Glutamatergic neuron (in vitro differentiated cells): Measurements from ENCODE around the gene MYL6. TPM values are rescaled to one million over a fixed set of nuclear protein-coding genes. Genes with fewer than 3 reads are reported as not detected.
A peak's percentile ranks its signal among the peaks of the same experiment; 100 is the strongest.

Experiments
- DNase-seq: peaks from one replicate; pipeline ENCODE4 v3.0.0; 2022
- H3K27ac Mint-ChIP-seq: one replicate; pipeline ENCODE4 v1.8.0; 2020; ENCODE audit warnings: mild to moderate bottlenecking, mixed read lengths, inconsistent platforms; ENCODE audit not compliant: unreplicated experiment
- H3K27me3 Mint-ChIP-seq: one replicate; pipeline ENCODE4 v1.8.0; 2020; ENCODE audit warnings: mild to moderate bottlenecking, moderate library complexity, mixed read lengths, inconsistent platforms; ENCODE audit not compliant: unreplicated experiment
- H3K36me3 Mint-ChIP-seq: one replicate; pipeline ENCODE4 v1.8.0; 2020; ENCODE audit warnings: mild to moderate bottlenecking, mixed read lengths, inconsistent platforms; ENCODE audit not compliant: unreplicated experiment
- H3K4me1 Mint-ChIP-seq: one replicate; pipeline ENCODE4 v1.8.0; 2020; ENCODE audit warnings: mild to moderate bottlenecking, low read depth, mixed read lengths, inconsistent platforms; ENCODE audit not compliant: unreplicated experiment
- H3K4me3 Mint-ChIP-seq: one replicate; pipeline ENCODE4 v1.8.0; 2020; ENCODE audit warnings: mild to moderate bottlenecking, mixed read lengths, inconsistent platforms; ENCODE audit not compliant: unreplicated experiment
- H3K9me3 Mint-ChIP-seq: one replicate; pipeline ENCODE4 v1.8.0; 2020; ENCODE audit warnings: mild to moderate bottlenecking, moderate library complexity, mixed read lengths, inconsistent platforms; ENCODE audit not compliant: unreplicated experiment
- total RNA-seq: library from RNA; stranded (reverse); fragmentation: NEBNext Ultra II Directional; extraction: Animal tissue kit (Norgen Biotek cat#: 25700); gene quantifications from one replicate; pipeline ENCODE4 v1.2.1, GENCODE V29; 2021; ENCODE audit not compliant: unreplicated experiment
- TF ChIP-seq, protein P1 (sequence below): fragments of 200-600 bp; sonication (generic); IDR thresholded peaks from one replicate; pipeline ENCODE4 v1.5.0; 2021; ENCODE audit not compliant: partially characterized antibody, unreplicated experiment

The MYL6 gene
- total RNA-seq, 1 donor from 2014 or later: 2,223 TPM

DNA sequence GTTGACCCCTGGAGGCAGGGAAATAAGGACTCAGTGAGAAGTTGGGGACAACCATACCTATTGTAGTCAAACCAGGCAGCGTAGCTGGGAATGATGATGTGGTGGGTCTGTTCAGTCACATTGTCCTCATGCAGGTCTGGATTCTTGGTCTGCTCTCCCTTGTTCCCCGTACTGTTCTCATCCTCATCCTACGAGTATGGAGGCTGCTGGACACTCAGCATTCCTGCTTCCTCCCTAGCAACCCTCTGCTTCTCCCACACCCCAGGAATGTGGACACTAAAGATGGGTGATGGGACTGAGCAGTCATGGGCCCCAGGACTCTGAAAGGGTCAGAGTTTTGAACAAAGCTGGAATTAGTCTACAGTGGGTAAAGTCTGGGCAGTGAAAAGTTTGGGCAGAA, 20.2 kb downstream of the MYL6 start:
- TF ChIP-seq, protein P1, sequence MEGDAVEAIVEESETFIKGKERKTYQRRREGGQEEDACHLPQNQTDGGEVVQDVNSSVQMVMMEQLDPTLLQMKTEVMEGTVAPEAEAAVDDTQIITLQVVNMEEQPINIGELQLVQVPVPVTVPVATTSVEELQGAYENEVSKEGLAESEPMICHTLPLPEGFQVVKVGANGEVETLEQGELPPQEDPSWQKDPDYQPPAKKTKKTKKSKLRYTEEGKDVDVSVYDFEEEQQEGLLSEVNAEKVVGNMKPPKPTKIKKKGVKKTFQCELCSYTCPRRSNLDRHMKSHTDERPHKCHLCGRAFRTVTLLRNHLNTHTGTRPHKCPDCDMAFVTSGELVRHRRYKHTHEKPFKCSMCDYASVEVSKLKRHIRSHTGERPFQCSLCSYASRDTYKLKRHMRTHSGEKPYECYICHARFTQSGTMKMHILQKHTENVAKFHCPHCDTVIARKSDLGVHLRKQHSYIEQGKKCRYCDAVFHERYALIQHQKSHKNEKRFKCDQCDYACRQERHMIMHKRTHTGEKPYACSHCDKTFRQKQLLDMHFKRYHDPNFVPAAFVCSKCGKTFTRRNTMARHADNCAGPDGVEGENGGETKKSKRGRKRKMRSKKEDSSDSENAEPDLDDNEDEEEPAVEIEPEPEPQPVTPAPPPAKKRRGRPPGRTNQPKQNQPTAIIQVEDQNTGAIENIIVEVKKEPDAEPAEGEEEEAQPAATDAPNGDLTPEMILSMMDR: no peak
- no peak overlapping the region for H3K4me3 Mint-ChIP-seq
- DNase-seq: no peak
- H3K4me1 Mint-ChIP-seq: no peaks in the 10 kb centered on the region
- H3K27ac Mint-ChIP-seq: no peak overlapping the region
- peaks cover 3% of the 10 kb centered on the region for H3K27me3 Mint-ChIP-seq
- no peaks in the 10 kb centered on the region for H3K9me3 Mint-ChIP-seq
- H3K36me3 Mint-ChIP-seq: peaks cover 7% of the 10 kb centered on the region

GRCh38 chr12:56186957-56187356, 28.8 kb downstream of the MYL6 start:
- H3K27ac Mint-ChIP-seq: no peak overlapping the region
- H3K36me3 Mint-ChIP-seq: peaks cover 4% of the 10 kb centered on the region

GRCh38 chr12:56188131-56188777, 30.1 kb downstream of the MYL6 start:
- H3K4me3 Mint-ChIP-seq: peak overlapping the region; percentile 93
- peaks cover 4% of the 10 kb centered on the region for H3K36me3 Mint-ChIP-seq
- peak; percentile 18 for DNase-seq
- TF ChIP-seq, protein P1: no peak
- H3K9me3 Mint-ChIP-seq: peaks cover 24% of the 10 kb centered on the region
- H3K27ac Mint-ChIP-seq: peak overlapping the region; percentile 86
- H3K27me3 Mint-ChIP-seq: peaks cover 19% of the 10 kb centered on the region
- peaks cover 8% of the 10 kb centered on the region for H3K4me1 Mint-ChIP-seq

More at GRCh38 chr12:56186957-56187356, 28.8 kb downstream of the MYL6 start:
- peaks cover 24% of the 10 kb centered on the region for H3K9me3 Mint-ChIP-seq
- TF ChIP-seq, protein P1: no peak
- H3K27me3 Mint-ChIP-seq: peaks cover 18% of the 10 kb centered on the region
- peaks cover 8% of the 10 kb centered on the region for H3K4me1 Mint-ChIP-seq
- H3K4me3 Mint-ChIP-seq: peak overlapping the region; percentile 93
- no peak for DNase-seq

- Mint-ChIP-seq H3K4me1 (peaks cover 8% of the 10 kb centered on the region), H3K9me3 (peaks cover 24% of the 10 kb centered on the region), H3K4me3 (peak overlapping the region; percentile 93), H3K27ac (peak overlapping the region; percentile 86), H3K27me3 (peaks cover 21% of the 10 kb centered on the region), H3K36me3 (peaks cover 4% of the 10 kb centered on the region)
- TF ChIP-seq, protein P1: no peak
- no peak for DNase-seq
Measured at GRCh38 chr12:56188778-56189098, 30.6 kb downstream of the MYL6 start.

- H3K36me3 Mint-ChIP-seq: peaks cover 4% of the 10 kb centered on the region
- TF ChIP-seq, protein P1: peak; percentile 81
- peak within 1 kb of the TSS; percentile 97 for H3K4me3 Mint-ChIP-seq
- peaks cover 21% of the 10 kb centered on the region for H3K27me3 Mint-ChIP-seq
- peak within 1 kb of the TSS; percentile 96 for H3K27ac Mint-ChIP-seq
- peaks cover 24% of the 10 kb centered on the region for H3K9me3 Mint-ChIP-seq
- peak; percentile 93 for DNase-seq
- peaks cover 8% of the 10 kb centered on the region for H3K4me1 Mint-ChIP-seq
Measured at GRCh38 chr12:56189099-56189917, 31.1 kb downstream of the MYL6 start, which contains the start of gene SMARCC2. SMARCC2 (minus strand) TSS chr12:56189483; CDS start chr12:56189461, 22 bp downstream.
